Measurements from ENCODE around the gene OXSR1. TPM values are rescaled to one million over a fixed set of nuclear protein-coding genes. Genes with fewer than 3 reads are reported as not detected.
"Not testable (repeated sequence)": the region's sequence is repeated elsewhere in the genome, so short reads cannot be mapped to it uniquely, and the experiment has no call there.

OXSR1 gene
- total RNA-seq, 1 donor from 2014 or later = 41.1 TPM

DNA sequence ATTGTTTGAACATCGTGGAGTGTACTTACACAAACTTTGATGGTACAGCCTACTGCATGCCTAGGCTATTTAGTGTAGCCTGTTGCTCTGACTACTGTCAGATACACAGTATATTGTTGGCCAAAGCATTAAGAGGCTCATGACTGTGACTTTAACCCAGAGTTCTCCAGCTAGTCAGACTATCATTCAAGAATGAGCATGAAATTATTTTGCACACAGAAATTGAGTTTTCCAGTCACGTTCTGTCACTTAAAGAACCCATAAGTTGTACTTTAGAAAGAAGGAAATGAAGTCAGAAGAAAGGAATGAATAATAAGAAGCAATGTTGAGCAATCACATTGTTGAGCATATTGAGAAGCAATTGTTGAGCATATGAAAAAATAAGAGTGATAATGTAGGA is 62.7 kb downstream of the OXSR1 start:
- peak; percentile 45 for DNase-seq

DNA sequence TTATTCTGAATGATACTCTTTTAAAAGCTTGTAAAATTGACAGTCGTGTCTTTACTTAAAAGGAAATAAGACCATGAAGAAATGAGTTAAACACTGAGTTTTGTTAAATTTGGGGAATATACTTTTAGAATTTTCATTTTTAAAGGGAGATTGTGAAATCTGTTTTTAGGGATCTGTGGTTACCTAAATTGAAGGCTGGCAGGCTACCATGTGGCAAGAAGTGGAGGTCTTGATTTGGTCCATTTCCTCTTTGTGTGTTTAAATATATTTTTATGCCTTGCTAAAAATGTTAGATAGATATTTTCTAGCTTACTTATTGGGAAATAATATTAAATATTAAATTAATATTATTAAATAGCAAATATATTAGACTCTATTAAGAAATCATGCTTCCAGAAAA is 63.7 kb downstream of the OXSR1 start:
- DNase-seq = no peak

DNA sequence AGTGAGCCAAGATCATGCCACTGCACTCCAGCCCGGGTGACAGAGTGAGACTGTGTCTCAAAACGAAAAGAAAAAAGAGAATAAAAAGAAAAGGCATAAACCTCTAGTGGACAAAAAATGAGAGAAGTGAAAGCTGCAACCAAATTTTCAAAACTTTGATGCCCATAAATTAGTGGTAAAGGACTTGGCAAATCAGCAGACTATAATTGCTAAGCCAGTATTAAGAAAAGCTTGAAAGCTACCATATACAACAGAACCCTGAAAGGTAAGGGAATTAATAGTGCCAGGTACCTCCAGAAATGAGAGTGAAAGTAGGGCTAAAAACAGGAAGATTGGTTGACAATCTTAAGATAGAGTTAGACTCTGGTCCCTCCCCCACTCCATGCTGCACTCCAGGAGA is 67.4 kb downstream of the OXSR1 start:
- no peak for DNase-seq

DNA sequence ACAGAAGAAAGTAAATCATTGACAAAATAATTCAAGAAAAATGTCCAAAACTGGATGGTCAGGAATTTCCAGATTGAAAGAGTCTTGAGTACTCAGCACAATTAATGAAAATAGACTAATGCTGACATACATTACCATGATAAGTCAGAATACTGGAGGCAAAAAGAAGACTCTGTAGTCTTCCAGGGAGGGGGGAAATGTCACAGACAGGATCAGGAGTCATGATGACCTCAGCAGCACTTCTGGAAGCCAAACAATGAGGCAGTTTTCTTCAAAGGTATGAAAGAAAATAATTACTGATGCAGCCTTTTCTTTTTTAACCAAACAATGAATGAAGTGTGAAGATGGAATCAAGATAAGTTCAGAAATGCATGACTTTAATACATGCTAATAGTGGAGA is 70.1 kb downstream of the OXSR1 start:
- no peak for DNase-seq

- DNase-seq = no peak
Observed at GRCh38 chr3:38238416-38239008, 73.2 kb downstream of the OXSR1 start.

- not testable (repeated sequence) for DNase-seq
Observed at GRCh38 chr3:38242812-38243211, 77.5 kb downstream of the OXSR1 start.

- no peak for DNase-seq
Observed at GRCh38 chr3:38245930-38246329, 80.6 kb downstream of the OXSR1 start.

DNA sequence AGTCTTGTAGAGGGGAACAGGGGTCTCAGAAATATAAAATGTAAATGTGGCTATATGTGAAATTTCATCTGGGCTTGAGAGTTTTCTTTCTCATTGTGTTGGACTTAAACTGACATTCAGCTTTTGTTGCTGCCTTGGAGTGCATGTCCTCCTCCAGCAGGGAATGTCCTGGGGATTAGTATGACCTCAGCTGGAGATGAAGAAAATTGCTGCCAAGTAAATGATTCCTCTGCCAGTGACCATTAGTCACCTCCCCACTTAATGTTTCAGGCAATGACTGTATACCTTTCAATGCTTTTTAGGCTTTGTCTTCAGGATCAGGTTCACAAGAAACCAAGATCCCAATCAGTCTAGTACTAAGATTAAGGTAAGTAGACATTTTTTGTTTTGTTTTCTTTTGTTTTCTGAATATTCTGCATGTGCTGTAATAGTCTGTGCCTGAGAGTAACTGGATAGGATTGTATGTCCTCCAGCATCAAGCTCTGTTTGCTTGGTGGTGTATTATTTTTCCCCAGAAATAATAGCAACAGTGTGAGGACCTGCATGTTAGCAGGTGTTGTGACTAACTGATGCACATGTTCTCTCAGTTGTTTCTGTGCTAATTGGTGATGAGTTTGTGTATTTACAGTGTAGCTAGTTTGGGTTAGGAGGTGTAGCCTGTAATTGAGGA is 82.2 kb downstream of the OXSR1 start:
- peak; percentile 9 for DNase-seq

DNA sequence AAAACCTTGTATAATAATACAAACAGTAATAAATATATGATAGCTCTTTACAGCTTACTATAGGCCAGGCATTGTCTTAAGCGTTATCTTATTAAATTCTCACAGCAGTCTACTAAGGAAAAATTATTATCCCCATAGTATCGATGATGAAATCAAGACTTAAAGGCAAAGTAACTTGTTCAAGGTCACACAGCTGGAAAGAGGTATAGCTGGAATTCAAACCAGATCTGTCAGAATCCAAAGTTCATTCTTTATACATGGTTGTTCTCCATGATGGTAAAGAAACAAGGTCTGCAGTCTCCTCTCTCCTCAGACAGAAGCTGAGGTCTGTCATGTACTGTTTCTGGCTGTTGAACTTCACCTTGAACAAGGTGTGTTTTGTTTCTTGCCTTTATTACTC is 84.9 kb downstream of the OXSR1 start:
- no peak for DNase-seq

DNA sequence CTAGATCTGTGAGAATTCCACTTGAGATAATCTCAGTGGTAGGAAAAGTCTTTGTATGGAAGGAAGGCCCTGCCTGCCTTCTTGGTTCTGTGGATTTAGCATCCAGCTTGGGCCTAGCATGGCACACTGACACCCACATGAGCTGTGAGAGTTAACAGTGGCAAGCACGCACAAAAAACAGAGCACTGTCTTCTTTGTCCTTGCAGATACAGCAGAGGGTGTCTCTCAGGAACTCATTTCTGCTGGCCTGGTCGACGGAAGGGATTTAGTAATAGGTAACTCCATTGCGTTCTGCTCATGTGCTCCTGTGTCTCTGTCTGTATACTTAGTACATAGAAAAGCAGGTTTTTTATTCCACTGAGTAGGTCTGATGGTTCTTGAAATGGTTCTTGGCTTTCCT is 85.9 kb downstream of the OXSR1 start:
- no peak for DNase-seq

DNA sequence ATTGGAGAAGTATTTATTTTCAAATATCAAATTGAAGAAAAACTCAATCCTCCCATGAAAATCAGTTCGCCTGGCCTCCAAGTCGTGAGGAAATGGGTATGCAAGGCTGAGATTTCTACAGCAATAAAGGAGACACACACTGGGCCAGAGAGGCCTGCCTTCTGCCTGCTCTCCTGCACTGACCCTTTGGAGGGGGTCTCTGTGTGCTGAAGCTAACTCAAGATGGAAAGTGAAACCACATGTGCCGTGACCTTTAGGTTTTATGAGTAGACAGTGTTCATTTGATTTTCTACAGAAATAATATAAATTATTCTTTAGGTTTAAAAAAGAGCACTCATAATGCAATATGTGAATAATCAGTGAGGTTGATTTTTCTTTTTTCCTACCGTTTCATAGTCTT is 88.4 kb downstream of the OXSR1 start:
- DNase-seq = no peak

GRCh38 chr3:38254872-38255271 is 89.5 kb downstream of the OXSR1 start:
- no peak for DNase-seq

GRCh38 chr3:38255627-38256026 is 90.3 kb downstream of the OXSR1 start:
- no peak for DNase-seq

- DNase-seq = no peak
Observed at GRCh38 chr3:38257583-38257982, 92.2 kb downstream of the OXSR1 start.

DNA sequence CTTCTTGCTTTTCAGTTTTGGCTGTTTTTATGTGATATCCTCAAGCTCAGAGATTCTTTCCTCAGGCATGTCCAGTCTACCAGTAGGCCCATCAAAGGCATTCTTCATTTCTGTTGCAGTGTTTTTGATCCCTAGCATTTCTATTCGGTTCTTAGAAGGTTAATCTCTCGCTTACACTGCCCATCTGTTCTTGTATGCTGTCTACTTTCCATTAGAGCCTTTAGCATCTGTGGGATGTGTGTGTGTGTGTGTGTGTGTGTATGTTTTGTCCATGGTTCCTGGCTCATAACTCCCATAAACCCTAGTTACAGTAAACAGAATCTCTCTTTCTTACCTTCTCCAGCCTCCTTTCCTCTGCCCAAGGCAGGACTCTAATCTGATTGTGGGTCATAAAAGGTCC is 95.1 kb downstream of the OXSR1 start:
- DNase-seq = no peak

DNA sequence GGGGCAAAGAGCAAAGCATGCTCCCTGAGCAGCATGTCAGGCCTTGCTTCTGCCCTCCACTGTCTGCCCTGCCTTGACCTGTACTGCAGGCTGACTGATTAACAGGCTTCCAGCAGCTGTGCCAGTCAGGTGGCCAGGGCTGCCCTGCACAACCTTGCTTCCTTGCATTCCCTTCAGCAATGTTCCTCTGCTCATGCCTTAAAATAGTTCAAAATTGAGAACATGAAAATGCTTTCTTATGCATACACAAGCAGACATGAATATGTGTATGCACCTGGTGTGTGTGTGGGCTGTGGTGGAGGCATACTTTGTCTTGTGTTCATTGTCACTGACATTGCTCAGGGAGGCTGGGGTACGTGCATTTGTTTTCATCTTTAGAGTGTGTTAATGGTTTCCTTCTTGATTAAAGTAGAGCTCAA is 99.0 kb downstream of the OXSR1 start:
- DNase-seq = no peak

GRCh38 chr3:38264779-38265178 is 99.4 kb downstream of the OXSR1 start:
- DNase-seq = no peak

DNA sequence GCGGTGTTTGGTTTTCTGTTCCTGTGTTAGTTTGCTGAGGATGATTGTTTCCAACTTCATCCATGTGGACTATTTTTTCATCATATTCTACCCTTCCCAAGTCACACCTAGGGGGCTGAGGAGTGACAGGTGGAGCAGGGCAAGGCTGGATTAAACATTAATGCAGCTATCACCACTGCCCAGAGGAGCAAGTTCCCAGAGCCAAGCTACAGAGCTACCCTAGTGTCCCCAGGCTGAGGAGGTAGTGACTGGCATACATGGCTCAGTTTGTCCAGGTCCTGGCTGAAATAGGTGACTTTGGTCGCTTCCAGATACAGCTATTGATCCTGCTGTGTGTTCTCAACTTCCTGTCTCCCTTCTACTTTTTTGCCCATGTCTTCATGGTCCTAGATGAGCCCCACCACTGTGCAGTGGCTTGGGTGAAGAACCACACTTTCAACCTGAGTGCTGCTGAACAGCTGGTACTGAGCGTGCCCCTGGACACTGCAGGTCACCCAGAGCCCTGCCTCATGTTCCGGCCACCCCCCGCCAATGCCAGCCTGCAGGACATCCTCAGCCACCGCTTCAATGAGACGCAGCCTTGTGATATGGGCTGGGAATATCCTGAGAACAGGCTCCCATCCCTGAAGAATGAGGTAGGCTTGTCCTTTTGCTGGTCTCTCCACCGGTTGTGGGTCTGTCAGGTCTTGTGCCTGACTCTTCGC is 100.4 kb downstream of the OXSR1 start, which contains the start of gene SLC22A13:
SLC22A13 (plus strand) TSS at position 209 of the 704 bp plus-strand sequence; CDS start at position 258, 49 bp downstream.
- DNase-seq = no peak

DNA sequence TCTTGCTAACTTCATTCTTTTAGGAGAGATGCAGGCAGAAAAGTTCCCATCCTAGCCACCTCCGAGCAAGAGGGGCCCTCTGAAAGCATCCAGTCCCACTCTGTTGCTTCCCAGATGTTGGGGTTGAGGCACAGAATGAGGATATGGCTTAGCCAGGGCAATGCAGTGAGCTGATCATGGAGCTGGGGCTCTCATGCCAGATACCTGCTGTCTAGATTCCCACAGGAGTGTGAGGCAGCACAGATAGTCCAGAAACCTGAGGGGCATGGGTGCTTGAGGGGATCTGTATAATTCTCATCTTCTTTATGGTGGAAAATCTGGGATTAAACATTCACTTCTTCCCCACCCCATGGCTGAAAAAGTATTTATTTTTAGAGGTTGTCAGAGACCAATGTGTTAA is 101.5 kb downstream of the OXSR1 start:
- DNase-seq = no peak

DNA sequence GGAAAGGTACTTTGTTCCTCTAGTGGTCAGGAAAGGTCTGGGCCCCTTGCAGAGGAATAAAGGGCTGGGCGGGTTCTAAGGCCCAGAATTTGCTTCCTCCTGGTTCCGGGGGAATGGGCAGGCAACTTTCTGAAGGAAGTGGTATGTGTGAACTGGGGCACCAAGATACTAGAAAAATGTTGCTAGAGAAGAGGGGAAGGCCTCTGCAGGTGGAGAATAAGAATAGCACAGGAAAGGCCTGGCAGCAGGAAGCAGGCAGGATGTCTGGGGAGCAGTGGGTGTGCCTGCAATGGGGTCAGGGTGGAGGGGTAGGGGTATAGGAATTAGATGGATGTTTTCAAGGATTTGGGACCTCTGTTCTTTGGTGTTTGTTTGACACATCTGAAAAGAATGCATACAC is 102.3 kb downstream of the OXSR1 start:
- DNase-seq = no peak

DNA sequence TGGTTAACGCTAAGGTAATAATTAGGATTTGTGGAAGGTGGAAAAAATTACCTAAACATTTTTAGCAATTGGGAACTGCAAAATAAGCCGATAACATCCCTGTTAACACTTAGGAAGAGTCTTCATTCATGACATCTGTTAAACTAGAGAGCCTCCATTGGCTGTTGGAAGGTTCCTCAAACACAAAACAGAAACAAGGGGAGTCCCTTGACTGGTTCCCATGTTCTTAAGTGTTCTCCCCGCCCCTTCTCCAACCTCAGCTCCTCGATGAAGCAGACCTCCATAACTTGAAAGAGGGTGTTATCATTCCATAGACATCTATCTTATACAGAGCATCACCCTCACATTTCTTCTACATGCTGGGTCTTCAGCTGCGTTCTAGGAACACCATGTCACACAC is 102.8 kb downstream of the OXSR1 start:
- DNase-seq = no peak

DNA sequence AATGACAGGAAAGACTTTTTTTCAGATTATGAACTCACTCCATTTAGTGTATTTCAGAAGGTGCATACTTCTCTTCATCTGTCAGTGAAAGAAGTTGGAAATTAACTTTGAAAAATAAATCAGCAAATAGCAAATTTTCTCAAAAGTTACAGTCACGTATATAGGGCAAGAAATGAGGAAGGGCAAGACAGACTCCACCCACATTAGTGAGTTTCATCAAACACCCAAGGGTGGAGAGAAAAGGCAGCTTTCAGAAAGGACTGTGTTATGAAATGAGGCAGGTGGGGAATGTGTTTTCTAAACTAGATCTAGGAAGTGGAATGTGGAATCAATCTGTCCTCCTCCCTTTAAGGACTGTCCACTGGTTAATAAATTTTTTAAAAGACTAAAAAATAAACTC is 103.2 kb downstream of the OXSR1 start:
- DNase-seq = no peak

GRCh38 chr3:38270606-38271005 is 105.3 kb downstream of the OXSR1 start:
- DNase-seq = no peak

DNA sequence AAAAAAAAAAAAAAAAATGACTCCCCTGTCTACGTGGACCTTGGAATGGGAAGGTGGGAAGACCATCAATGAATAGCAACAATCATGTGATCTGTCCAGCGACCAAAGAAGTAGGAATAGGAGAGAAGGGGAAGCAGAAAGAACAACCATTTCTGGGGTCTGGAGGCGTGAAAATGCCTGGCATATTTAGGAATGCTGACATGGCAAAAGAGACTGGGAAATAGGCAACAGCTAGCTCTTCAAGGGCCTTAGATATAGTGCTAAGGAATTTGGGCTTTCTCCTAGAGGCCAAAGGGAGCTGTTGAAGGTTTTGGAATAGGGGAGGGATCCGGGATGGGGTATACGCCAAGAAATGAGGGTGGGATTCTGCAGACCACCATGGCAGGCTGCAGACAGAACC is 106.2 kb downstream of the OXSR1 start:
- no peak for DNase-seq

Data from skin of body (tissue), 2 donors.